Sigmoid colon (tissue), 4 donors: ENCODE data around the gene ACAT2.

Source experiments
- EP300 ChIP-seq, 4 donors: sonication (generic); formaldehyde crosslinking; IDR thresholded peaks; one replicate each; pipeline ENCODE4 v1.6.1; 2017; ENCODE audit warnings: antibody characterized with exemption in 4 of 4
- TF ChIP-seq, protein P1 (sequence below), 4 experiments: fragments of 450-650 bp in 3 of 4; fragments of 200-600 bp in 1 of 4; IDR thresholded peaks; one replicate each; pipeline ENCODE4 v1.5.1; 2016 to 2019; ENCODE audit warnings: antibody characterized with exemption in 4 of 4, mild to moderate bottlenecking in 3 of 4, moderate library complexity in 2 of 4

DNA sequence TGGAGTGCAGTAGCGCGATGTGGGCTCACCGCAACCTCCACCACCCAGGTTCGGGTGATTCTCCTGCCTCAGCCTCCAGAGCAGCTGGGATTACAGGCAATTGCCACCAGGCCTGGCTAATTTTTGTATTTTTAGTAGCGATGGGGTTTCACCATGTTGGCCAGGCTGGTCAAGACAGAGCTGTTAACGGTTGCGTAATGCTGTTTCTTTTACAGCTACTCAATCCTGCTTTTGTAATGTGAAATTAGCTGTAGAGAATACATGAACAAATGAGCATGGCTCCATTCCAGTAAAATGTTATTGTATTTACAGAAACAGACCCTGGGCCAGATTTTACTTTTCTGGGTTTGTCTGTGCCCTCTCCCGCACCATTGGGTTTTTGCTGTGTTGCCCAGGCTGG lies 40.1 kb downstream of the ACAT2 start:
- no peak for TF ChIP-seq EP300 (IDR thresholded peaks at IDR 0.05)
- TF ChIP-seq, protein P1, sequence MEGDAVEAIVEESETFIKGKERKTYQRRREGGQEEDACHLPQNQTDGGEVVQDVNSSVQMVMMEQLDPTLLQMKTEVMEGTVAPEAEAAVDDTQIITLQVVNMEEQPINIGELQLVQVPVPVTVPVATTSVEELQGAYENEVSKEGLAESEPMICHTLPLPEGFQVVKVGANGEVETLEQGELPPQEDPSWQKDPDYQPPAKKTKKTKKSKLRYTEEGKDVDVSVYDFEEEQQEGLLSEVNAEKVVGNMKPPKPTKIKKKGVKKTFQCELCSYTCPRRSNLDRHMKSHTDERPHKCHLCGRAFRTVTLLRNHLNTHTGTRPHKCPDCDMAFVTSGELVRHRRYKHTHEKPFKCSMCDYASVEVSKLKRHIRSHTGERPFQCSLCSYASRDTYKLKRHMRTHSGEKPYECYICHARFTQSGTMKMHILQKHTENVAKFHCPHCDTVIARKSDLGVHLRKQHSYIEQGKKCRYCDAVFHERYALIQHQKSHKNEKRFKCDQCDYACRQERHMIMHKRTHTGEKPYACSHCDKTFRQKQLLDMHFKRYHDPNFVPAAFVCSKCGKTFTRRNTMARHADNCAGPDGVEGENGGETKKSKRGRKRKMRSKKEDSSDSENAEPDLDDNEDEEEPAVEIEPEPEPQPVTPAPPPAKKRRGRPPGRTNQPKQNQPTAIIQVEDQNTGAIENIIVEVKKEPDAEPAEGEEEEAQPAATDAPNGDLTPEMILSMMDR (IDR thresholded peaks at IDR 0.05), result no peak
